Measurements from ENCODE around the gene PTK6.

The PTK6 gene

GRCh38 chr20:63557481-63557891 lies 20.3 kb upstream of the PTK6 start:
- no peak for DNase-seq (ENCODE audit: low spot score)

GRCh38 chr20:63556873-63557478 lies 19.8 kb upstream of the PTK6 start:
- DNase-seq (ENCODE audit: low spot score), result no peak

GRCh38 chr20:63555661-63556381 lies 18.6 kb upstream of the PTK6 start:
- no peak for DNase-seq (ENCODE audit: low spot score)

- DNase-seq (ENCODE audit: low spot score), result no peak
These were observed 17.4 kb upstream of the PTK6 start for GRCh38 chr20:63554361-63555278.

GRCh38 chr20:63553933-63554290 lies 16.7 kb upstream of the PTK6 start, which contains the start of gene FNDC11:
Gene FNDC11, plus strand, starts transcription at chr20:63554159. Its CDS starts 1,505 bp downstream, at chr20:63555664.
- DNase-seq (ENCODE audit: low spot score), result peak; percentile 70

GRCh38 chr20:63553251-63553932 lies 16.2 kb upstream of the PTK6 start:
- peak; percentile 95 for DNase-seq (ENCODE audit: low spot score)

GRCh38 chr20:63552481-63553249 lies 15.5 kb upstream of the PTK6 start:
- DNase-seq (ENCODE audit: low spot score), result no peak

GRCh38 chr20:63551068-63551467 lies 13.9 kb upstream of the PTK6 start:
- DNase-seq (ENCODE audit: low spot score), result no peak

- no peak for DNase-seq (ENCODE audit: low spot score)
These were observed 12.6 kb upstream of the PTK6 start for GRCh38 chr20:63549679-63550282.

GRCh38 chr20:63549019-63549418 lies 11.8 kb upstream of the PTK6 start:
- no peak for DNase-seq (ENCODE audit: low spot score)

- DNase-seq (ENCODE audit: low spot score), result no peak
These were observed 11.4 kb upstream of the PTK6 start for GRCh38 chr20:63548542-63548941.

- DNase-seq (ENCODE audit: low spot score), result no peak
These were observed 10.7 kb upstream of the PTK6 start, which contains the start of gene SRMS for GRCh38 chr20:63547725-63548480. Gene SRMS, minus strand, starts transcription at chr20:63547749. Its CDS starts 286 bp downstream, at chr20:63547463.

GRCh38 chr20:63546956-63547724 lies 10.0 kb upstream of the PTK6 start:
- no peak for DNase-seq (ENCODE audit: low spot score)

GRCh38 chr20:63546256-63546955 lies 9.2 kb upstream of the PTK6 start:
- no peak for DNase-seq (ENCODE audit: low spot score)

- DNase-seq (ENCODE audit: low spot score), result no peak
These were observed 8.6 kb upstream of the PTK6 start for GRCh38 chr20:63545814-63546213.

GRCh38 chr20:63544958-63545516 lies 7.9 kb upstream of the PTK6 start:
- no peak for DNase-seq (ENCODE audit: low spot score)

- DNase-seq (ENCODE audit: low spot score), result no peak
These were observed 7.2 kb upstream of the PTK6 start for GRCh38 chr20:63544241-63544957.

- DNase-seq (ENCODE audit: low spot score), result no peak
These were observed 6.6 kb upstream of the PTK6 start for GRCh38 chr20:63543733-63544132.
